RWPE2 (cell line): ENCODE measurements around the gene DDOST.
A peak's percentile ranks its signal among the peaks of the same experiment; 100 is the strongest.

Experiments used
- ATAC-seq: fragments of 200-7000 bp; cut with Tn5 transposase; 3 replicates; pipeline ENCODE4 v1.9.1; 2021; ENCODE audit warnings: low read depth
- DNase-seq: peaks from one replicate; pipeline ENCODE4 v3.0.0-alpha.2; 2020; ENCODE audit warnings: low spot score
- H3K27ac ChIP-seq: fragments of 450-650 bp; 2 replicates; pipeline ENCODE4 v1.5.1; 2017; ENCODE audit warnings: mild to moderate bottlenecking; ENCODE audit not compliant: poor library complexity, severe bottlenecking
- H3K27me3 ChIP-seq: fragments of 250-450 bp; sonication (Bioruptor Pico); 2 replicates; pipeline ENCODE4 v1.5.1; 2021; ENCODE audit warnings: mild to moderate bottlenecking, moderate library complexity; ENCODE audit not compliant: insufficient read depth, poor library complexity, severe bottlenecking
- H3K36me3 ChIP-seq: fragments of 250-450 bp; sonication (Bioruptor Pico); 2 replicates; pipeline ENCODE4 v1.5.1; 2020; ENCODE audit warnings: low read depth, mild to moderate bottlenecking, moderate library complexity
- H3K4me1 ChIP-seq: fragments of 250-450 bp; sonication (Bioruptor Pico); 2 replicates; pipeline ENCODE4 v1.5.1; 2021; ENCODE audit warnings: mild to moderate bottlenecking, moderate library complexity; ENCODE audit not compliant: insufficient read depth, poor library complexity, severe bottlenecking
- H3K4me3 ChIP-seq: fragments of 250-450 bp; sonication (Bioruptor Pico); 2 replicates; pipeline ENCODE4 v1.5.1; 2021; ENCODE audit warnings: mild to moderate bottlenecking, moderate library complexity; ENCODE audit not compliant: severe bottlenecking
- H3K9me3 ChIP-seq: fragments of 250-450 bp; sonication (Bioruptor Pico); 2 replicates; pipeline ENCODE4 v1.5.1; 2021; ENCODE audit warnings: mild to moderate bottlenecking, moderate library complexity; ENCODE audit not compliant: severe bottlenecking
- TF ChIP-seq, protein P1 (sequence below): fragments of 450-650 bp; IDR thresholded peaks from one replicate; pipeline ENCODE4 v1.5.1; 2017; ENCODE audit warnings: mild to moderate bottlenecking, moderate library complexity; ENCODE audit not compliant: poor library complexity, severe bottlenecking

The DDOST gene

DNA sequence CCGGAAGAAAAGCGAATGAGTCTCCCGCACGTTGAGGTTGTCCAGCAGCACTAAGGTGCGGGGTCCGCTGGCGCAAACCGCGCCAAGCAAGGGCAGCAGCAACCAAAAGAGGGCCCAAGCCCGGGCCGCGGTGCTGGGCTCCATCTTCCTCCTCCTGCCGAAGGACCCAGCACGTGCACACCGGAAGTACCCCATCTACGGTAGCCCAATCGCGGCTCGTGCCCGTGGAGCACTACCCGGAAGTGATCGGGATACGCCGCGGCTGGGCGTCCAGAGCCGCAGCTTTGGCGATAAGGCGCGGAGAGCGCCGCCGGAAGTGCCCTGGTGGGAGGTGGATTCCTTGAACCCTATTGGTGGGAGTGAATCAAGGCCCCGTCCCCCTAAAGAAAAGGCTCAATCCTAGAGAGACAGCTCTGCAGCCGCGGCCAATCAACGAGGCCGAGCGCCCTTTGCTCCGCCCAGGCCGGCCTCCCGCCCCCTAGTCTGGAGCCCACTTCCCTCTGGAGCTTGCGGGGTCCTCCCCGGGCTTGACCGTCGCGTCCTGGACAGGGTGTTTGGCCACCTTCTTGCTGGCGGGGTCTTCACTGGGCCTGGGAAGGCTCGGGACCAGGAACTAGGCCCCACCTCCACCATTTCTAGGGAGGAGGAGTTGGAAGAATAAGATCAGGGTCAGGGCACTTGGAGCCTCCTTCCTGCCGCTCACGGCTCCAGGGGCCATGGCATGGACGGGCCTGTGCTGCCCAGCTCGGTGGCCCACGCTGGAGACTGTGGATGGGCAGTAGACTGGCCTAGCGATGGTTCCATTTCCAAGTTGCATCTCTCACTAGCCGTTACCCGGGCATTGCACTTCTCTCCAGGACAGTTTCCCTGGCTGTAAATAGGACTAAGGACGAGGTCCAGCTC is at the start of gene DDOST:
TSS of gene DDOST (minus strand) at position 163 of the 903 bp plus-strand sequence. CDS start at position 144, 19 bp downstream.
- DNase-seq (peak; percentile 97), ATAC-seq (peak; percentile 97)
- Histone ChIP-seq H3K36me3 (peaks cover 38% of the 10 kb centered on the region), H3K4me1 (peaks cover 7% of the 10 kb centered on the region), H3K27me3 (no peaks in the 10 kb centered on the region), H3K4me3 (peak within 1 kb of the TSS; percentile 58), H3K27ac (peak within 1 kb of the TSS; percentile 46), H3K9me3 (no peaks in the 10 kb centered on the region)
- TF ChIP-seq, protein P1, sequence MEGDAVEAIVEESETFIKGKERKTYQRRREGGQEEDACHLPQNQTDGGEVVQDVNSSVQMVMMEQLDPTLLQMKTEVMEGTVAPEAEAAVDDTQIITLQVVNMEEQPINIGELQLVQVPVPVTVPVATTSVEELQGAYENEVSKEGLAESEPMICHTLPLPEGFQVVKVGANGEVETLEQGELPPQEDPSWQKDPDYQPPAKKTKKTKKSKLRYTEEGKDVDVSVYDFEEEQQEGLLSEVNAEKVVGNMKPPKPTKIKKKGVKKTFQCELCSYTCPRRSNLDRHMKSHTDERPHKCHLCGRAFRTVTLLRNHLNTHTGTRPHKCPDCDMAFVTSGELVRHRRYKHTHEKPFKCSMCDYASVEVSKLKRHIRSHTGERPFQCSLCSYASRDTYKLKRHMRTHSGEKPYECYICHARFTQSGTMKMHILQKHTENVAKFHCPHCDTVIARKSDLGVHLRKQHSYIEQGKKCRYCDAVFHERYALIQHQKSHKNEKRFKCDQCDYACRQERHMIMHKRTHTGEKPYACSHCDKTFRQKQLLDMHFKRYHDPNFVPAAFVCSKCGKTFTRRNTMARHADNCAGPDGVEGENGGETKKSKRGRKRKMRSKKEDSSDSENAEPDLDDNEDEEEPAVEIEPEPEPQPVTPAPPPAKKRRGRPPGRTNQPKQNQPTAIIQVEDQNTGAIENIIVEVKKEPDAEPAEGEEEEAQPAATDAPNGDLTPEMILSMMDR = peak; percentile 38

DNA sequence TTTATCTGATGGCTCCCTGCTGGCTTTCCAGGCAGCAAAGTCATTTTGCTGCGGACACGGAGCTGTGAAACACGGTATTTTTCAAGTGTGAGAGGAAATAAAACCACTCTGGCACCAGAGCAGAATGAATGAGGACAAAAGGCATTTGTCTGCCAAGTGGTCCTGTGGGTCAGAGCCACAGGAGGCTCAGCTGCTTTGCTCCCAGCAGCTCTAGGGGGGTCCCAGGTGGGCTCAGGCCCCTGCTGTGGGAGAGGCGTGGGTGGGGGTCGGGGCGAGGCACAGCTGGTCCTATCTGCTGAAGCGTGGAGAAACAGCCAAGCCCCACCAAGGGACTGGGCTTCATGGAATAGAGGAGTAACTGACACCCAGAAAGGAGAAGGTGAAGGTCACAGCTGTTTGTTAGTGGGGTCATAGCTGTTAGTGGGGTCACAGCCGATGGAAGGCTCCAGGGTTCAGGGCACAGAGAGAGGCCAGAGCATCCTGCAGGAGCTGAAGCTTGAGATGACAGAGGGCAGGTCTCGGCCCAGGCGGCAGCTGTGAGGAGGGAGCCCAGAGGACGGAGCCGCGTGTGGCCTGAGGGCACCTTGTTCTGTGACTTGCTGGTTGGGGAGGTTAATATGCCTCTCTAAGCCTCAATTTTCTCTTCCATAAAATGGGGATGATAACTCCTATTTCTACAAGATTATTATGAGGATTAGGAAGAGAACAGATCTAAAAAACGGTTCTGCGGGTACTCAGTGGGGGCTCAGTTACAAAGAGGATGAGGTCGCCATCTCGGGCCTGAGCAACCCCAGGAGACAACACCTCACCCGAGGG is 49.5 kb upstream of the DDOST start:
- Histone ChIP-seq H3K27me3 (no peaks in the 10 kb centered on the region), H3K9me3 (no peaks in the 10 kb centered on the region), H3K4me1 (no peaks in the 10 kb centered on the region), H3K4me3 (no peak overlapping the region), H3K36me3 (no peaks in the 10 kb centered on the region), H3K27ac (no peak overlapping the region)
- TF ChIP-seq, protein P1 = no peak
- ATAC-seq (no peak), DNase-seq (no peak)

DNA sequence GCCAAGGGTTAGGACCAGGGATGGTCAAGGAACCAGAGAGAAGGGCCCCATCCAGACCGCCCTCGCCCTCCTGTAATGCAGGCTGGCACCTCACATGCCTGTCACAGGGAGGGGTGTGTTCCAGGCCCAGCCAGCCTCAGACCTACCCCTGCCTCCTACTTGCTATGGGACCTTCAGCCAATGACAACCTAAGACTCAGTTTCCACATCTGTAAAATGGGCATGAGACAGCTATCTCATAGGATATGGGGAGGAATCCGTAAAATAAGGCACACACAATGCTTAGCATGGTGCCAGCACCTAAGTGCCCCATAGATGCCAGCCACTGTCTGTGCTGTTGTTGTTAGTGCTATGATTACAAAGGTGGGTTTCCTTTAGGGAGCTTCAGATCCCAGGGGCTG is 48.7 kb upstream of the DDOST start:
- no peak for ATAC-seq
- H3K4me3 ChIP-seq = no peak overlapping the region
- H3K4me1 ChIP-seq = no peaks in the 10 kb centered on the region
- no peak overlapping the region for H3K27ac ChIP-seq
- no peaks in the 10 kb centered on the region for H3K27me3 ChIP-seq
- TF ChIP-seq, protein P1 = no peak
- H3K36me3 ChIP-seq = no peaks in the 10 kb centered on the region
- H3K9me3 ChIP-seq = no peaks in the 10 kb centered on the region
- DNase-seq = no peak

DNA sequence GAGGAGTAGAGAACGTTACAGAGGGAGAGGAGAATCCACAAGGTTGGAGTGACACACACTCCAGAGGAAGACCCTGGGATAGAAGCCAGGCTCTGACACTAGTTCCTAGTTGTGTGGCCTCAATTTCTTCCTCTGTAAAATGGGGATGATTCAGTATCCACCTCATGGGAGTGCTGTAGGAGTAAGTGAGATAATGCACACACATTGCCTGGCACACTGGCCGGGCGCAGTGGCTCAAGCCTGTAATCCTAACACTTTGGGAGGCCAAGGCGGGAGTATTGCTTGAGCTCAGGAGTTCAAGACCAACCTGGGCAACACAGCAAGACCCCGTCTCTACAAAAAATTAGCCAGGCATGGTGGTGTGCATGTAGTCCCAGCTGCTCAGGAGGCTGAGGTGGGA is 47.7 kb upstream of the DDOST start:
- no peak for DNase-seq

More for the DNA sequence above, 47.7 kb upstream of the DDOST start:
- Histone ChIP-seq H3K9me3 (no peaks in the 10 kb centered on the region), H3K4me3 (no peak overlapping the region), H3K27ac (no peak overlapping the region), H3K4me1 (no peaks in the 10 kb centered on the region), H3K36me3 (no peaks in the 10 kb centered on the region), H3K27me3 (no peaks in the 10 kb centered on the region)
- no peak for ATAC-seq
- TF ChIP-seq, protein P1 = no peak
